GM12875 (cell line): ENCODE data around the gene GZMA.
"Not testable (repeated sequence)": the region's sequence is repeated elsewhere in the genome, so short reads cannot be mapped to it uniquely, and the experiment has no call there.

ENCODE experiments used
- H3K4me3 ChIP-seq: one replicate; pipeline ENCODE4 v1.5.1; 2011; ENCODE audit warnings: low read depth, low read length, control low read depth
- TF ChIP-seq, protein P1 (sequence below): IDR thresholded peaks from 2 replicates; pipeline ENCODE4 v1.5.1; 2011; ENCODE audit warnings: low read depth, mild to moderate bottlenecking, control low read depth, inconsistent platforms, low read length, moderate library complexity, borderline replicate concordance; ENCODE audit not compliant: insufficient read depth

The GZMA gene

DNA sequence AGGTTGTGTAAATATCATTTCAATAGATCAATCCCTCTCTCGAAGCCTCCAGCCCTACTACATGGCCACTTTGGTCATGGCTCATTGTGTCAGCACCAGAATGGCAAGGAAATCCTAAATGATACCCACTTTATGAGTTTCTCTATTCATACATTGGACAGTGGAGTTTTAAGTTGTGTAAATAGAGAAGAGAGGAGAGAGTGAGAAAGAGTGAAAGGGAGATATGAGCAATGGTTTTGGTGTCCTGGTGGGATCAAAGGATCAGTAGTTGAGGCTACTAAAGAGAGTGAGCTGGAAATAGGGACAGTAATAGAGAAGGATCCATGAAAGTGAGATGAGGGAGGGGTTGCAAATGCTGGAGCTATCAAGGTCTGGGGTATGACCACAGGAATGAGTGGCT is 31.5 kb upstream of the GZMA start:
- TF ChIP-seq, protein P1, sequence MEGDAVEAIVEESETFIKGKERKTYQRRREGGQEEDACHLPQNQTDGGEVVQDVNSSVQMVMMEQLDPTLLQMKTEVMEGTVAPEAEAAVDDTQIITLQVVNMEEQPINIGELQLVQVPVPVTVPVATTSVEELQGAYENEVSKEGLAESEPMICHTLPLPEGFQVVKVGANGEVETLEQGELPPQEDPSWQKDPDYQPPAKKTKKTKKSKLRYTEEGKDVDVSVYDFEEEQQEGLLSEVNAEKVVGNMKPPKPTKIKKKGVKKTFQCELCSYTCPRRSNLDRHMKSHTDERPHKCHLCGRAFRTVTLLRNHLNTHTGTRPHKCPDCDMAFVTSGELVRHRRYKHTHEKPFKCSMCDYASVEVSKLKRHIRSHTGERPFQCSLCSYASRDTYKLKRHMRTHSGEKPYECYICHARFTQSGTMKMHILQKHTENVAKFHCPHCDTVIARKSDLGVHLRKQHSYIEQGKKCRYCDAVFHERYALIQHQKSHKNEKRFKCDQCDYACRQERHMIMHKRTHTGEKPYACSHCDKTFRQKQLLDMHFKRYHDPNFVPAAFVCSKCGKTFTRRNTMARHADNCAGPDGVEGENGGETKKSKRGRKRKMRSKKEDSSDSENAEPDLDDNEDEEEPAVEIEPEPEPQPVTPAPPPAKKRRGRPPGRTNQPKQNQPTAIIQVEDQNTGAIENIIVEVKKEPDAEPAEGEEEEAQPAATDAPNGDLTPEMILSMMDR = no peak
- no peak overlapping the region for H3K4me3 ChIP-seq

DNA sequence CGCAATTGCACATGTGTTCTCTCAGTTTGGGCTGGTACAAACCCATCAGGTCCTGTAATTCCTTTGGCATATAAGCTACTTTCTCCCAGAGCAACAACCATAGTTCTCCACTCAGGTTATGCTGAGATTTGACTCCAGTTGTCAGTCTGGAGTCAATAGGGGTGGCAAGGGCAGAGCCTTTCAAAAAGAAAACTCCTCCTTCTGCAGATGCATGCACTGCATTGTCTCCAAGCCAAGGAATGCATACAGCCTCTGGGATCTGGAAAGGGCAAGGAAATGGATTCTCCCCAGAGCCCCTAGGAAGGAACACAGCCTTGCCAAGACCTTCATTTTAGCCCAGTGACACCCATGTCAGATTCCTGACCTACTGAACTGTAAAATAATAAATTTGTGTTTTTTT is 31.0 kb upstream of the GZMA start:
- TF ChIP-seq, protein P1 = no peak
- no peak overlapping the region for H3K4me3 ChIP-seq

DNA sequence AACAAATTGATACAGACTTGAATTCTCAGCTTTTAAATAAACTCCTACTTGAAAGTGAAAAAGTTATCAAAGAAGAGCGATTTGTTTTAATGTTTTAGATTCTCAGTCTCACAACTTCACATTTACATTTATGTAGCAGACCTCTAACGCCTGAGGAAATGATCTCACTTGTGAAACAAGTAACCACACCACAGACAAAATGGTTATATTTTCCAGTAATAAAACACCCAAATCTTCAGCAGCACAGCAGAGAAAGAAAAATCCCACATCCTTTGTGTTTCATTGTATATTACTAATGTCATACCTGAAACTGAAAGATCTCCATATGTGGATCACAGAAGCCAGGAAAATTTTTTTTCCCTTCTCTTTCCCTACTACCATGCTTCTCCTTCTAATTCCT is 29.8 kb upstream of the GZMA start:
- TF ChIP-seq, protein P1 = no peak
- H3K4me3 ChIP-seq = no peak overlapping the region

DNA sequence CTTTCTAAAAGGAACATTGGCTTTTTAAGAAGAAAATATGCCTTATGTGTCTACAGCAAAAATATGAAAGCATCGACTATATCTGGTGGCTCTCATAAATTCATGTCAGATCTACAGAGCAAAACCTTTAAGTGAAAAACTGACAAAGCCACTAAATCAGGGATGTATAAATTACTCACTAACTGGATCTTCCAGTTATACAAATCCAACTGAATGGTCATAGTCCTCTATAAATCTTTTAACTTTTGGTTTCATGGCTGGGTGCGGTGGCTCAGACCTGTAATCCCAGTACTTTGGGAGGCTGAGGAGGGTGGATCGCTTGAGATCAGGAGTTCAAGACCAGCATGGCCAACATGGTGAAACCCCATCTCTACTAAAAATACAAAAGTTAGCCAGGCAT is 29.2 kb upstream of the GZMA start:
- TF ChIP-seq, protein P1 = no peak
- H3K4me3 ChIP-seq = no peak overlapping the region

DNA sequence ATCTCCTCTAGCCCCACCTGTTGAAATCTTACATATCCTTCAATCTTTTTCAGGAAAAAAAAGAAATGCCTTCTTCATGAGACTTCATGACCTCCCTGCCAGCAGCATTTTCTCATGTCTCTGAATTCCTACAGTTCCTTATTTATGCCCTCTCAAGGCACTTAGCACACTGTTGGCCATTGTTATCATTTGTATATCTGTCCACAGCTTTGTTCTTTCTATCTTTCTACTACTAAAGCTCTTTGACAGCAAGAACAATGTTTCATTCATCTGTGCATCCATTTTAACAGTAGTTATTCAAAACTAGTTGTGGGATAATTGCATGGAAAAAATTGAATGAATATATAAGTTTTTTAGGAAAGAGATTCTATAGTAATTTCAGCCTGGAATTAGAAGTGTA is 20.9 kb upstream of the GZMA start:
- TF ChIP-seq, protein P1 = no peak
- no peak overlapping the region for H3K4me3 ChIP-seq

DNA sequence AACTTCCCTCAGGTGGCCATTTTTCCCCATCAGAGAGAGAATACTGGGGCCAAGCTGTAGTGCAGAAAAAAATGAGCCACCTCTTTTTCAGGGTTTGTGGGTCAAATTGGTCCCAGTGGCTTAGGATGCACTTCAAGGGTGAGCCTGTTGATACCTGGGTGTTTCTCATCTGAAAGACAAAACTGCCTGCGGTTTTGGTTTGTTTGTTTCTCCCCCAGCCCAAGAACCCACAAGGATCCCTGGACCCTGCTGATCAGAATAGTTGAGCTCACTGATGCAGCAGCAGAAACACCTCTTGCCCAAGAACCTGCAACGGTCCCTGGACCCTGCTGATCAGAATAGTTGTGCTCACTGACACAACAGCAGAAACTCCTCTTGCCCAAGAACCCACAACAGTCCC is 13.1 kb upstream of the GZMA start:
- not testable (repeated sequence) for H3K4me3 ChIP-seq

DNA sequence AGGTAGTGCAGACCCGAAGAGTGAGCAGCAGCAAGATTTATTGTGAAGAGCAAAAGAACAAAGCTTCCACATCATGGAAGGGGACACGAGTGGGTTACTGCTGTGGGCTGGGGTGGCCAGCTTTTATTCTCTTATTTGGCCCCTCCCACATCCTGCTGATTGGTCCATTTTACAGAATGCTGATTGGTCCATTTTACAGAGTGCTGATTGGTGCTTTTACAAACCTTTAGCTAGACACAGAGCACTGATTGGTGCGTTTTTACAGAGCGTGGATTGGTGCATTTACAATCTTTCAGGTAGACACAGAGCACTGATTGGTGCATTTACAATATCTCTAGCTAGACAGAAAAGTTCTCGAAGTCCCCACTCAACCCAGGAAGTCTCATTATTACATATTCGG is 11.4 kb upstream of the GZMA start:
- not testable (repeated sequence) for H3K4me3 ChIP-seq

DNA sequence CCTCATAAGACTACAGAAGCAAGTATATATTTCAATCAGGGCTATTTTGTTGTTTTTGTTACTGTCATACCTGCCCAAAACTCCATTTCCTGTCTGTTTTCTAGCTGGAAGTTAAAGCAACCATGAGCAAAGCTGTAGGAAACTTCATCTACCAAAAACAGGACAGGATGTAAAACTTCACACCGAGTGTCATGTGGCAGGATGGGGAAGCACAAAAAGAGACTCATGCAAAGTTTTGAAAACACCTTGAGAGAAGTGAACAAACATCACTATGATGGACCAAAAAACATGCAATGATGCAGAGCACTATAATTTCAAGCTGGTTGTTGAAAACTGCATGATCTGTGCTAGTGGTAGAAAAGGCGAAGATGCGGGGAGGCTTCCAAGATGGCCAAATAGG is 6.3 kb upstream of the GZMA start:
- TF ChIP-seq, protein P1 = no peak
- no peak overlapping the region for H3K4me3 ChIP-seq
